GM21737 (cell line): ENCODE measurements around the gene CLPTM1.
A peak's percentile ranks its signal among the peaks of the same experiment; 100 is the strongest.
"Not testable (repeated sequence)": the region's sequence is repeated elsewhere in the genome, so short reads cannot be mapped to it uniquely, and the experiment has no call there.

Experiments used
- ATAC-seq: cut with Tn5 transposase; IDR thresholded peaks from one replicate; pipeline ENCODE4 v1.9.1; 2021; ENCODE audit warnings: mild to moderate bottlenecking, moderate library complexity; ENCODE audit not compliant: unreplicated experiment

Gene CLPTM1, protein sequence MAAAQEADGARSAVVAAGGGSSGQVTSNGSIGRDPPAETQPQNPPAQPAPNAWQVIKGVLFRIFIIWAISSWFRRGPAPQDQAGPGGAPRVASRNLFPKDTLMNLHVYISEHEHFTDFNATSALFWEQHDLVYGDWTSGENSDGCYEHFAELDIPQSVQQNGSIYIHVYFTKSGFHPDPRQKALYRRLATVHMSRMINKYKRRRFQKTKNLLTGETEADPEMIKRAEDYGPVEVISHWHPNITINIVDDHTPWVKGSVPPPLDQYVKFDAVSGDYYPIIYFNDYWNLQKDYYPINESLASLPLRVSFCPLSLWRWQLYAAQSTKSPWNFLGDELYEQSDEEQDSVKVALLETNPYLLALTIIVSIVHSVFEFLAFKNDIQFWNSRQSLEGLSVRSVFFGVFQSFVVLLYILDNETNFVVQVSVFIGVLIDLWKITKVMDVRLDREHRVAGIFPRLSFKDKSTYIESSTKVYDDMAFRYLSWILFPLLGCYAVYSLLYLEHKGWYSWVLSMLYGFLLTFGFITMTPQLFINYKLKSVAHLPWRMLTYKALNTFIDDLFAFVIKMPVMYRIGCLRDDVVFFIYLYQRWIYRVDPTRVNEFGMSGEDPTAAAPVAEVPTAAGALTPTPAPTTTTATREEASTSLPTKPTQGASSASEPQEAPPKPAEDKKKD

GRCh38 chr19:44954649-44955504, at the start of gene CLPTM1:
CLPTM1 (plus strand) TSS chr19:44955380; CDS start chr19:44955396, 16 bp downstream.
- peak; percentile 84 for ATAC-seq

- ATAC-seq: no peak
These were observed 49.6 kb upstream of the CLPTM1 start, which contains the start of gene APOE for GRCh38 chr19:44905437-44906160. APOE (plus strand) TSS chr19:44905796; CDS start chr19:44906625, 829 bp downstream.

- no peak for ATAC-seq
These were observed 47.6 kb upstream of the CLPTM1 start for GRCh38 chr19:44907613-44908012.

- ATAC-seq: no peak
These were observed 46.9 kb upstream of the CLPTM1 start for GRCh38 chr19:44908074-44908835.

GRCh38 chr19:44908836-44909261, 46.3 kb upstream of the CLPTM1 start:
- no peak for ATAC-seq

DNA sequence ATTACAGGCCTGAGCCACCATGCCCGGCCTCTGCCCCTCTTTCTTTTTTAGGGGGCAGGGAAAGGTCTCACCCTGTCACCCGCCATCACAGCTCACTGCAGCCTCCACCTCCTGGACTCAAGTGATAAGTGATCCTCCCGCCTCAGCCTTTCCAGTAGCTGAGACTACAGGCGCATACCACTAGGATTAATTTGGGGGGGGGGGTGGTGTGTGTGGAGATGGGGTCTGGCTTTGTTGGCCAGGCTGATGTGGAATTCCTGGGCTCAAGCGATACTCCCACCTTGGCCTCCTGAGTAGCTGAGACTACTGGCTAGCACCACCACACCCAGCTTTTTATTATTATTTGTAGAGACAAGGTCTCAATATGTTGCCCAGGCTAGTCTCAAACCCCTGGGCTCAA, 45.4 kb upstream of the CLPTM1 start:
- ATAC-seq: no peak

GRCh38 chr19:44911896-44912295, 43.3 kb upstream of the CLPTM1 start:
- ATAC-seq: not testable (repeated sequence)

- ATAC-seq: no peak
These were observed 42.3 kb upstream of the CLPTM1 start for GRCh38 chr19:44912854-44913253.

DNA sequence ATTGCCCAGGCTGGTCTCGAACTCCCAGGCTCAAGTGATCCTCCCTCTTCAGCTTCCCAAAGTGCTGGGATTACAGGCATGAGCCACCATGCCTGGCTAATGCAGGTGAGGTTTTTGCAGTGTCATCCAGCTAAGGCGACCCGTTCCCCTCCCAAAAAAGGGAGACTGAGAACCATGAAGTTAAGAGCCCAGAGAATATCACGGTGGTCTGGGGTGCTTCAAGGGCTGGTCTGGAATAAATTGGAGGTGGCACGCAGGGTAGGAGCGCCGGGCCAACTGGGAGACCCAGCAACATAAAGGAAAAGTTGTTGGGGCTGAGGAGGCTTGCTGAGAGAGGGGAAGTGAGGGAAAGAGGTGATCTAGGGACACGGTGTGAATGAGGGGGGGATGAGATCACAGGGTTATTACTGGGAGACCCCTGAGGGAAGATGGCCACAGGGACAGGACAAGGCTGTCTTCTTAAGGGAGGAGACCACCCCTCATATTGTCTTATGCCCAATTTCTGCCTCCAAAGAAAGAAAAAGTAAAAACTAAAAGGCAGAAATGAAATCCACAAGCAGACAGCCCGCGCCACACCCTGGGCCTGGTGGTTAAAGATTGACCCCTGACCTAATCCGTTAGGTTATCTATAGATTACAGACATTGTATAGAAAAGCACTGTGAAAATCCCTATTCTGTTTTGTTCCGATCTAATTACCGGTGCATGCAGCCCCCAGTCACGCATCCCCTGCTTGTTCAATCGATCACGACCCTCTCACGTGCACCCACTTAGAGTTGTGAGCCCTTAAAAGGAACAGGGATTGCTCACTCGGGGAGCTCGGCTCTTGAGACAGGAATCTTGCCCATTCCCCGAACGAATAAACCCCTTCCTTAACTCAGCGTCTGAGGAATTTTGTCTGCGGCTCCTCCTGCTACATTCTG, 41.4 kb upstream of the CLPTM1 start:
- not testable (repeated sequence) for ATAC-seq

- ATAC-seq: peak; percentile 81
These were observed 40.6 kb upstream of the CLPTM1 start, which contains the start of gene APOC1 for GRCh38 chr19:44914433-44915206. APOC1 (plus strand) TSS chr19:44914608; CDS start chr19:44914892, 284 bp downstream.

DNA sequence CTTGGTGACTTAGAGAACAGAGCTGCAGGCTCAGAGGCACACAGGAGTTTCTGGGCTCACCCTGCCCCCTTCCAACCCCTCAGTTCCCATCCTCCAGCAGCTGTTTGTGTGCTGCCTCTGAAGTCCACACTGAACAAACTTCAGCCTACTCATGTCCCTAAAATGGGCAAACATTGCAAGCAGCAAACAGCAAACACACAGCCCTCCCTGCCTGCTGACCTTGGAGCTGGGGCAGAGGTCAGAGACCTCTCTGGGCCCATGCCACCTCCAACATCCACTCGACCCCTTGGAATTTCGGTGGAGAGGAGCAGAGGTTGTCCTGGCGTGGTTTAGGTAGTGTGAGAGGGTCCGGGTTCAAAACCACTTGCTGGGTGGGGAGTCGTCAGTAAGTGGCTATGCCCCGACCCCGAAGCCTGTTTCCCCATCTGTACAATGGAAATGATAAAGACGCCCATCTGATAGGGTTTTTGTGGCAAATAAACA, 30.9 kb upstream of the CLPTM1 start:
- ATAC-seq: no peak

DNA sequence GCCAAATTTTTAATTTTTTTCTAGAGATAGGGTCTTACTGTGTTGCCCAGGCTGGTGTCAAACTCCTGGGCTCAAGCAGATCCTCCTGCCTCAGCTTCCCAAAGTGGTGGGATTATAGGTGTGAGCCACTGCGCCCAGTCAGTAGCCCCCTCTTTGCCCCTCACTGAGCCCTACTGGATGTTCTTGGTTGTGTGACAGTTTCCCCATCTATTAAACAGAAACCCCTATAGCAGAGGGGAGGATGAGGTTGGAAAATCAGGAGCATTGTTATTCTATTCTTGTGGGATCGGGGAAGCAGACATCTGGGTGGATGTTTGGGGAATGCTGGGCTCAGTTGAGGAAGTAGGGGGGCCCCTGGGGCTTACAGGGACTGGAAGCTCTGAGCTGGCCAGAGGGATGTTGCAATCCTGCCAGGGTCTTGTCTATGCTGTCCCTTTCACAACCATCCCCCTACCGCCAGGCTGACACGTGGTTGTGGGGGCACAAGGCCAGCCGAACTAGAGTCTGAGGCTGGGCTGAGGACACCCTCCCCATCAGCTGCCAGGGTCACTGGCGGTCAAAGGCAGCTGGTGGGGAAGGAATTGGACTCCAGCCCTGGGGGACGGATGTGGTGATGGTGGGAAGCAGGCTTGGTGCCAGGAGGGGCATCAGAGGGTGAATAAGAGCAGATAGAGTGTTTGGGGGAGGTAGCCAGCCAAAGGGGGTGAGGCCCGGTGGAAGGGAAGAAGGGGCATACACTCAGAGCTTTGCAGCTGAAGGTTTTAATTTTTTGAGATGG, 29.9 kb upstream of the CLPTM1 start:
- ATAC-seq: no peak

GRCh38 chr19:44926245-44927077, 28.7 kb upstream of the CLPTM1 start:
- not testable (repeated sequence) for ATAC-seq

DNA sequence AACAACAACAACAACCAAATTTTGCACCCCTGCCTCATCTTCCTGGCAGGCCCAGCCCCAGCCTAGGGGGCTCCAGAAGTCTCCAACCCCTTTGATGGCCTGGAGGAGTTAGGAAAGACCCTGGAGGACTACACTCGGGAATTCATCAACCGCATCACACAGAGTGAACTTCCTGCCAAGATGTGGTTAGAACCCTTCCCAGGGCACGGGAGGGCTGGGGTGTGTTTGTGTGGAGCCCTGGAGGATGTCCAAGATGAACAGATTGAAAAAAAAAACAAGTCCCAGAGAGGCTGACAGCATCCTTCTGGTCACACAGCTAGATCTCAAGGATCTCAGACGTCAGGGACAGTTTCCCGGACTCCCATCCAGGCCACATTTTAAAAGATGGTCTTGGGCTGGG, 27.4 kb upstream of the CLPTM1 start:
- ATAC-seq: no peak

GRCh38 chr19:44930088-44930487, 25.1 kb upstream of the CLPTM1 start:
- no peak for ATAC-seq

DNA sequence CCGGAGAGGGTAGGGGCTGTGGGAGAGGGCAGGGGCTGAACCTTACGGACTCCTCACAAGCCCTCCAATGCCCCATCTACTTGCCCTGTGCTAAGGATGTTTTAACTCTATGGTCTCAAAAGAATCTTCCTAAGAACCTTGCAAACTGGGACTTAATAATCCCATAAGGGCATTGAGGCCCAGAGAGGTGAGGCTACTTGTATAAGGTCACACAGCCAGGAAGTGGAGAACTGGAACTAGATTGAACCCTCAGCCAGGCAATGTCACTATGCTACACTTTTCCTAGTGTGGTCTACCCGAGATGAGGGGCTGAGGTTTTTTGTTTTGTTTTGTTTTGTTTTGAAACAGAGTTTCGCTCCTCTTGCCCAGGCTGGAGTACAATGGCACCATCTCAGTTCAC, 23.6 kb upstream of the CLPTM1 start:
- ATAC-seq: no peak
